Measurements from ENCODE around the gene CDC45. TPM values are rescaled to one million over a fixed set of nuclear protein-coding genes. Genes with fewer than 3 reads are reported as not detected.

The CDC45 gene
- total and polyA plus RNA-seq, 2 of the 13 experiments (the other 11 are each of a cell fraction or from before 2014, with no cell fraction given), result 14.4 to 36.3 TPM

DNA sequence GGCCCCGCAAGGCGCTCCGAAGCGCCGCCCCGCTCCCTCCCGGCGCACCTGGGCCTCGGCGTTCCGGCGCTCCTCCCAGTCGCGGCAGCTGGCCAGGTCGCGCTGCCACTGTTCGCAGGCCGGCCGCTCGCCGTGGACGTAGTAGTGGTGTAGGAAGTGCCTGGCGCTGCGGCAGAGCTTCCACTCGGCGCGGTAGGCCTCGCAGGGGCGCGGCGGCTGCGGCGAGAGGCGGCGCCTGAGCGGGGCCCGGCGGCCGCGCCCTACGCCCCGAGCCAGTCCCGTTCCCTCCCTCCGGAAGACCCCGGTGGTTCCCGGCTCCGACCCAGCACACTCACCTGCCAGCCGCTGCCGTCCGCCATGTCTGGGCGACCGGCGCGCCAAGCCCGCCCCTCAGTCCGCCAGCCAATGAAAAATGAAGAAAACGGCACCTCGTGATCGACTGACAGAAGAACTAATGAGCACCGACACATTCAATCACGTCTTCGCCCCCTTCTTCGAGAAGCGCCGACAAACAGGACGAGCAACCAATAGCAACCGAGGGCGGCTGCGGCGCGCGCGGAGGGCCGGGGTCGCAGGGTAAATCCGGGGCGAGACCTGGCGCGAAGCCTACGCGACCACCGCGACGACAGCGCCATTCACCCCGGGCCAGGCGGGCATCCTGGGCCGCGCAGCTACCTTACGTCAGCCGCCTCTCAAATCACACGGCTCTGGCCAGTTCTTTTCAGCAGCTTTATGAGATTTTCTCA, 32.2 kb upstream of the CDC45 start, which contains the start of gene C22orf39 (continued):
- TF ChIP-seq ZNF138 (CRISPR knock-in tag; IDR thresholded peaks at IDR 0.05; ENCODE audit: low read depth) (0 out of 2 replicates have a peak, but pooled peaks have one; percentile 48), PTBP1 (IDR thresholded peaks at IDR 0.05; ENCODE audit: low read depth, low read length, poor library complexity, severe bottlenecking) (no peak), ZNF264 (CRISPR knock-in tag; IDR thresholded peaks at IDR 0.05) (no peak), RBM22 (optimal IDR thresholded peaks at IDR 0.05; ENCODE audit: low read length) (no peak), MYC (CRISPR knock-in tag; IDR thresholded peaks at IDR 0.05; ENCODE audit: borderline replicate concordance) (peak; percentile 57), IKZF4 (CRISPR knock-in tag; IDR thresholded peaks at IDR 0.05; ENCODE audit: borderline replicate concordance, low read depth, not compliant biosample characterization) (peak; percentile 15)
- TF ChIP-seq, protein P1, sequence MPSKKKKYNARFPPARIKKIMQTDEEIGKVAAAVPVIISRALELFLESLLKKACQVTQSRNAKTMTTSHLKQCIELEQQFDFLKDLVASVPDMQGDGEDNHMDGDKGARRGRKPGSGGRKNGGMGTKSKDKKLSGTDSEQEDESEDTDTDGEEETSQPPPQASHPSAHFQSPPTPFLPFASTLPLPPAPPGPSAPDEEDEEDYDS (CRISPR knock-in tag; IDR thresholded peaks at IDR 0.05), result peak; percentile 62
- TF ChIP-seq, protein P2, sequence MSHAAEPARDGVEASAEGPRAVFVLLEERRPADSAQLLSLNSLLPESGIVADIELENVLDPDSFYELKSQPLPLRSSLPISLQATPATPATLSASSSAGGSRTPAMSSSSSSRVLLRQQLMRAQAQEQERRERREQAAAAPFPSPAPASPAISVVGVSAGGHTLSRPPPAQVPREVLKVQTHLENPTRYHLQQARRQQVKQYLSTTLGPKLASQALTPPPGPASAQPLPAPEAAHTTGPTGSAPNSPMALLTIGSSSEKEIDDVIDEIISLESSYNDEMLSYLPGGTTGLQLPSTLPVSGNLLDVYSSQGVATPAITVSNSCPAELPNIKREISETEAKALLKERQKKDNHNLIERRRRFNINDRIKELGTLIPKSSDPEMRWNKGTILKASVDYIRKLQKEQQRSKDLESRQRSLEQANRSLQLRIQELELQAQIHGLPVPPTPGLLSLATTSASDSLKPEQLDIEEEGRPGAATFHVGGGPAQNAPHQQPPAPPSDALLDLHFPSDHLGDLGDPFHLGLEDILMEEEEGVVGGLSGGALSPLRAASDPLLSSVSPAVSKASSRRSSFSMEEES (CRISPR knock-in tag; IDR thresholded peaks at IDR 0.05), result peak; percentile 50; the same call in 1 of the 2 replicates

DNA sequence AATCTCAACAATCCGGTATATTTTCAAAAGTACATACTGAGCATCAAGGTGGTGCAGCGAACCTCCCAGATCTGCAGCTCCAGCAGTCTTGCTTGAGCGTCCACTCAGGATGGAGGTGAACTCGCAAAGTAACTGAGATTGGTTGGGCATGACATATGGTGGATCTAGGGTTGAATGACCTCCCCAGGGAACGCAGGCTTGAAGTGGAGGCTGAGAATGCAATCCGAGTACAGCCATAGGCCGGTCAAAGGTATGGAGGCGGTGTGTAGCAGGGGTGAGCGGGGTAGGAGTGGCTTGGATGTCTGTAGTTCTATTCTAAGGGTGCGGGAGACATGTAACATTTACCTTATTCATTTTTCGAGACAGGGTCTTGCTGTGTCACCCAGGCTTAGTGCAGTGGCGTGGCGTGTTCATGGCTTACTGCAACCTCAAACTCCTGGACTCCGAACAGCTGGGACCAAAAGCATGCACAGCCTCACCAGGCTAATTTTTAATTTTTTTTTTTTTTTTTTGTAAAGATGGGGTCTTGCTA, 31.6 kb upstream of the CDC45 start:
- H3K9me3 ChIP-seq (ENCODE audit: low read length), result no peaks in the 10 kb centered on the region
- peak; percentile 55 for DNase-seq (ENCODE audit: low spot score)
- H3K9ac ChIP-seq (ENCODE audit: insufficient read depth, low read depth, low read length), result peak overlapping the region; percentile 93
- peaks cover 8 to 43% of the 10 kb centered on the region in 2 experiments for H3K36me3 ChIP-seq (replicated peaks in 1 of 2; ENCODE audit: control insufficient read depth in 1 of 2, insufficient read depth in 2 of 2, low read length in 2 of 2)
- H3K4me2 ChIP-seq (ENCODE audit: low read depth, low read length), result peak overlapping the region; percentile 96
- no peaks in the 10 kb centered on the region; a peak in 1 of 5 replicates for H3K27me3 ChIP-seq (ENCODE audit: control insufficient read depth in 1 of 2, insufficient read depth in 2 of 2, low read length in 2 of 2)
- 37% methylated on average over 14 of the region's 14 CpGs for WGBS (ENCODE audit: low lambda C conversion rate)
- H3K79me2 ChIP-seq (ENCODE audit: insufficient read depth, low read length), result peaks cover 36% of the 10 kb centered on the region
- peak overlapping the region; percentile 84 for H3K27ac ChIP-seq (ENCODE audit: extremely low read length, insufficient read depth, low read length)
- no peaks in the 10 kb centered on the region for H4K20me1 ChIP-seq (ENCODE audit: insufficient read depth, low read length)
- H3K4me3 ChIP-seq (replicated peaks in 1 of 3; ENCODE audit: insufficient read depth in 1 of 3, low read depth in 2 of 3, low read length in 3 of 3), result peak overlapping the region; percentile 70 to 86 (median 81)
- H3K4me1 ChIP-seq (ENCODE audit: insufficient read depth, low read length), result peaks cover 40% of the 10 kb centered on the region
- POLR2A ChIA-PET, result interaction anchor here (1.3 to 3.4 kb wide), 5 partner anchors 16 to 304 kb away, joined by 3 to 23 read pairs (median 4); partner anchors contain the start of genes CDC45, ESS2, HIRA and MRPL40
- peak; percentile 49 for FAIRE-seq
- peak overlapping the region; percentile 37 for H2AFZ ChIP-seq (ENCODE audit: low read length)
- ATAC-seq, result peak; percentile 80
- BruUV-seq (replicated peaks), result TSS peak; percentile 68
- in situ Hi-C loops (cut with HindIII; ENCODE audit: extremely low pct_ligation_motif_present, low pct_unique_long_range_greater_than_20kb), result no loop called here
- CTCF ChIA-PET (ENCODE audit: low intra/inter-chr PET ratio, low total read pairs), result no interaction called here
- intact Hi-C loops (cut with micrococcal nuclease; ENCODE audit: unreplicated experiment), result no loop called here
- TF ChIP-seq POLR2A (IDR thresholded peaks at IDR 0.05; ENCODE audit: insufficient read depth in 1 of 2, low read depth in 2 of 2, low read length in 2 of 2), result no peak; a peak in 1 of 4 replicates
- TF ChIP-seq ZFY (CRISPR knock-in tag; IDR thresholded peaks at IDR 0.05), result no peak
- no peak for TF ChIP-seq ZFX (CRISPR knock-in tag; IDR thresholded peaks at IDR 0.05; ENCODE audit: low read depth)
- TF ChIP-seq TCF7 (IDR thresholded peaks at IDR 0.05; ENCODE audit: low read depth), result no peak
- no peak for TF ChIP-seq ZSCAN9 (CRISPR knock-in tag; IDR thresholded peaks at IDR 0.05; ENCODE audit: borderline replicate concordance)
- TF ChIP-seq, protein P3, sequence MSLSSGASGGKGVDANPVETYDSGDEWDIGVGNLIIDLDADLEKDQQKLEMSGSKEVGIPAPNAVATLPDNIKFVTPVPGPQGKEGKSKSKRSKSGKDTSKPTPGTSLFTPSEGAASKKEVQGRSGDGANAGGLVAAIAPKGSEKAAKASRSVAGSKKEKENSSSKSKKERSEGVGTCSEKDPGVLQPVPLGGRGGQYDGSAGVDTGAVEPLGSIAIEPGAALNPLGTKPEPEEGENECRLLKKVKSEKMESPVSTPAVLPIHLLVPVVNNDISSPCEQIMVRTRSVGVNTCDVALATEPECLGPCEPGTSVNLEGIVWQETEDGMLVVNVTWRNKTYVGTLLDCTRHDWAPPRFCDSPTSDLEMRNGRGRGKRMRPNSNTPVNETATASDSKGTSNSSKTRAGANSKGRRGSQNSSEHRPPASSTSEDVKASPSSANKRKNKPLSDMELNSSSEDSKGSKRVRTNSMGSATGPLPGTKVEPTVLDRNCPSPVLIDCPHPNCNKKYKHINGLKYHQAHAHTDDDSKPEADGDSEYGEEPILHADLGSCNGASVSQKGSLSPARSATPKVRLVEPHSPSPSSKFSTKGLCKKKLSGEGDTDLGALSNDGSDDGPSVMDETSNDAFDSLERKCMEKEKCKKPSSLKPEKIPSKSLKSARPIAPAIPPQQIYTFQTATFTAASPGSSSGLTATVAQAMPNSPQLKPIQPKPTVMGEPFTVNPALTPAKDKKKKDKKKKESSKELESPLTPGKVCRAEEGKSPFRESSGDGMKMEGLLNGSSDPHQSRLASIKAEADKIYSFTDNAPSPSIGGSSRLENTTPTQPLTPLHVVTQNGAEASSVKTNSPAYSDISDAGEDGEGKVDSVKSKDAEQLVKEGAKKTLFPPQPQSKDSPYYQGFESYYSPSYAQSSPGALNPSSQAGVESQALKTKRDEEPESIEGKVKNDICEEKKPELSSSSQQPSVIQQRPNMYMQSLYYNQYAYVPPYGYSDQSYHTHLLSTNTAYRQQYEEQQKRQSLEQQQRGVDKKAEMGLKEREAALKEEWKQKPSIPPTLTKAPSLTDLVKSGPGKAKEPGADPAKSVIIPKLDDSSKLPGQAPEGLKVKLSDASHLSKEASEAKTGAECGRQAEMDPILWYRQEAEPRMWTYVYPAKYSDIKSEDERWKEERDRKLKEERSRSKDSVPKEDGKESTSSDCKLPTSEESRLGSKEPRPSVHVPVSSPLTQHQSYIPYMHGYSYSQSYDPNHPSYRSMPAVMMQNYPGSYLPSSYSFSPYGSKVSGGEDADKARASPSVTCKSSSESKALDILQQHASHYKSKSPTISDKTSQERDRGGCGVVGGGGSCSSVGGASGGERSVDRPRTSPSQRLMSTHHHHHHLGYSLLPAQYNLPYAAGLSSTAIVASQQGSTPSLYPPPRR (CRISPR knock-in tag; IDR thresholded peaks at IDR 0.05; ENCODE audit: borderline replicate concordance), result no peak

Data from HepG2 (cell line).